ENCODE results near the gene SPIN2B. TPM values are rescaled to one million over a fixed set of nuclear protein-coding genes. Genes with fewer than 3 reads are reported as not detected.
"Not testable (repeated sequence)": the region's sequence is repeated elsewhere in the genome, so short reads cannot be mapped to it uniquely, and the experiment has no call there.

Gene SPIN2B
- total RNA-seq, 2 experiments from 2014 or later, result 7.9 to 8.7 TPM

- peaks cover 5% of the 10 kb centered on the region for H3K36me3 Mint-ChIP-seq (ENCODE audit: low read depth)
- Histone ChIP-seq H3K9me3 (ENCODE audit: control insufficient read depth in 1 of 2, insufficient read depth in 1 of 2, low read length in 2 of 2) (no peaks in the 10 kb centered on the region), H3K27me3 (ENCODE audit: control insufficient read depth in 1 of 2, insufficient read depth in 2 of 2, low read length in 2 of 2) (no peaks in the 10 kb centered on the region), H3K4me3 (ENCODE audit: low read length) (no peak overlapping the region), H3K4me1 (ENCODE audit: insufficient read depth, low read length) (no peaks in the 10 kb centered on the region), H3K36me3 (ENCODE audit: insufficient read depth, low read length) (no peaks in the 10 kb centered on the region), H3K27ac (ENCODE audit: low read depth in 1 of 2, low read length in 2 of 2) (no peak overlapping the region)
- intact Hi-C loops (cut with DNase I, micrococcal nuclease), result no loop called here
- DNase-seq (no peak), ATAC-seq (ENCODE audit: poor library complexity) (no peak)
- no peak overlapping the region for H3K4me3 Mint-ChIP-seq
- H3K27ac Mint-ChIP-seq, result no peak overlapping the region
- TF ChIP-seq, protein P1, sequence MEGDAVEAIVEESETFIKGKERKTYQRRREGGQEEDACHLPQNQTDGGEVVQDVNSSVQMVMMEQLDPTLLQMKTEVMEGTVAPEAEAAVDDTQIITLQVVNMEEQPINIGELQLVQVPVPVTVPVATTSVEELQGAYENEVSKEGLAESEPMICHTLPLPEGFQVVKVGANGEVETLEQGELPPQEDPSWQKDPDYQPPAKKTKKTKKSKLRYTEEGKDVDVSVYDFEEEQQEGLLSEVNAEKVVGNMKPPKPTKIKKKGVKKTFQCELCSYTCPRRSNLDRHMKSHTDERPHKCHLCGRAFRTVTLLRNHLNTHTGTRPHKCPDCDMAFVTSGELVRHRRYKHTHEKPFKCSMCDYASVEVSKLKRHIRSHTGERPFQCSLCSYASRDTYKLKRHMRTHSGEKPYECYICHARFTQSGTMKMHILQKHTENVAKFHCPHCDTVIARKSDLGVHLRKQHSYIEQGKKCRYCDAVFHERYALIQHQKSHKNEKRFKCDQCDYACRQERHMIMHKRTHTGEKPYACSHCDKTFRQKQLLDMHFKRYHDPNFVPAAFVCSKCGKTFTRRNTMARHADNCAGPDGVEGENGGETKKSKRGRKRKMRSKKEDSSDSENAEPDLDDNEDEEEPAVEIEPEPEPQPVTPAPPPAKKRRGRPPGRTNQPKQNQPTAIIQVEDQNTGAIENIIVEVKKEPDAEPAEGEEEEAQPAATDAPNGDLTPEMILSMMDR (IDR thresholded peaks at IDR 0.05), result no peak
- H3K9me3 Mint-ChIP-seq, result no peaks in the 10 kb centered on the region
- ChIA-PET CTCF (no interaction called here), POLR2A (no interaction called here)
- H3K4me1 Mint-ChIP-seq (ENCODE audit: low read depth), result no peaks in the 10 kb centered on the region
- H3K27me3 Mint-ChIP-seq, result no peaks in the 10 kb centered on the region
Measured at GRCh38 chrX:57135287-57135686, 13.9 kb upstream of the SPIN2B start.

DNA sequence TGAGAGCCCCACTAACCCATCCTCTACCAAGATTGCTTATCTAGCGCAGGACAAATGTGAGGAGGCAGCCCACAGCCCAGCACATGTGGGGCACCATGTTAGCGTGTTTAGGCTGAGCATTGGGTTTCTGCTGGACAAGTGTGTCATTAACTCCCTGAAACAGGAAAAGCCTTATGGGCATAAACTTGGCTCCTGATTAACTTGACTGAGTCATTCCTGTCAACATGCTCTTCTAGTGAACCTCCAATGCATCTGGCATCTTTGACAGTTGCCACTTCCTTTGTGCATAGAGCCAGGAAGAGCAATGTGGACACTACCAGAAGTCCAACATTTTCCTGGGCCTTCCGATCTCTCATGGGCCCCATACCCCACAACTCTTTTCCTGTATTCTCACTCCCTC is 13.4 kb upstream of the SPIN2B start:
- ATAC-seq (ENCODE audit: poor library complexity) (no peak), DNase-seq (no peak)
- Mint-ChIP-seq H3K4me3 (no peak overlapping the region), H3K4me1 (ENCODE audit: low read depth) (no peaks in the 10 kb centered on the region), H3K9me3 (no peaks in the 10 kb centered on the region), H3K27ac (no peak overlapping the region), H3K36me3 (ENCODE audit: low read depth) (peaks cover 5% of the 10 kb centered on the region), H3K27me3 (no peaks in the 10 kb centered on the region)
- no peaks in the 10 kb centered on the region for H3K27me3 ChIP-seq (ENCODE audit: control insufficient read depth in 1 of 2, insufficient read depth in 2 of 2, low read length in 2 of 2)
- intact Hi-C loops (cut with DNase I, micrococcal nuclease), result no loop called here
- POLR2A ChIA-PET, result no interaction called here
- H3K9me3 ChIP-seq (ENCODE audit: control insufficient read depth in 1 of 2, insufficient read depth in 1 of 2, low read length in 2 of 2), result no peaks in the 10 kb centered on the region
- no peak overlapping the region for H3K27ac ChIP-seq (ENCODE audit: low read depth in 1 of 2, low read length in 2 of 2)
- H3K4me1 ChIP-seq (ENCODE audit: insufficient read depth, low read length), result no peaks in the 10 kb centered on the region
- CTCF ChIA-PET, result no interaction called here
- H3K4me3 ChIP-seq (ENCODE audit: low read length), result no peak overlapping the region
- H3K36me3 ChIP-seq (ENCODE audit: insufficient read depth, low read length), result no peaks in the 10 kb centered on the region
- TF ChIP-seq, protein P1 (IDR thresholded peaks at IDR 0.05), result no peak

DNA sequence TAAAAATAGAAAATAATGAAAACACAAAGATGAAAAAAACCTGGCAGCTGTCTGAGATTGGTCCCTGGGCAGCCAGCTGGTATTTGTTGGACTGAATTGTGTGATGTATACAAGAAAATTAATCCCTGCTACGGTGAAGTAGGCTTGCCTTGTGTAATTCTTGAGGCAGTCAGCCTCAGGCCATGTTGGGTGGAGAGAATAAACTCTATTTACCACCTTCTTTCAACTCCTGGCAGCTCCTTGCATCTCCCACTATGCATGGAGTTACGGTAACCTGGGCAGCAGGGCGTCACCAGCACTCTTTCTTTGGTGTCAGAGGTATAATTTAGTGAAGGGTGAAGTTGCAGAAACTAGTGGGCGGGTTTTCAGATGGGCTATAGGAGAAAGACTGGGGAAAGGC is 12.4 kb upstream of the SPIN2B start:
- CTCF ChIA-PET, result no interaction called here
- ATAC-seq (ENCODE audit: poor library complexity), result no peak

GRCh38 chrX:57133284-57133683 is 11.9 kb upstream of the SPIN2B start:
- H3K27me3 ChIP-seq (ENCODE audit: control insufficient read depth in 1 of 2, insufficient read depth in 2 of 2, low read length in 2 of 2); intact Hi-C loops (cut with DNase I, micrococcal nuclease); H3K4me1 ChIP-seq (ENCODE audit: insufficient read depth, low read length); H3K9me3 Mint-ChIP-seq; H3K4me3 Mint-ChIP-seq; H3K27me3 Mint-ChIP-seq; DNase-seq; H3K36me3 Mint-ChIP-seq (ENCODE audit: low read depth); H3K27ac ChIP-seq (ENCODE audit: low read depth in 1 of 2, low read length in 2 of 2); H3K9me3 ChIP-seq (ENCODE audit: control insufficient read depth in 1 of 2, insufficient read depth in 1 of 2, low read length in 2 of 2); H3K36me3 ChIP-seq (ENCODE audit: insufficient read depth, low read length); CTCF ChIA-PET; H3K27ac Mint-ChIP-seq; POLR2A ChIA-PET; H3K4me1 Mint-ChIP-seq (ENCODE audit: low read depth); ATAC-seq (ENCODE audit: poor library complexity); H3K4me3 ChIP-seq (ENCODE audit: low read length): not testable (repeated sequence)

More for the DNA sequence above, 12.4 kb upstream of the SPIN2B start:
- Histone ChIP-seq H3K27me3 (ENCODE audit: control insufficient read depth in 1 of 2, insufficient read depth in 2 of 2, low read length in 2 of 2) (no peaks in the 10 kb centered on the region), H3K4me3 (ENCODE audit: low read length) (no peak overlapping the region), H3K9me3 (ENCODE audit: control insufficient read depth in 1 of 2, insufficient read depth in 1 of 2, low read length in 2 of 2) (no peaks in the 10 kb centered on the region), H3K27ac (ENCODE audit: low read depth in 1 of 2, low read length in 2 of 2) (no peak overlapping the region), H3K4me1 (ENCODE audit: insufficient read depth, low read length) (no peaks in the 10 kb centered on the region), H3K36me3 (ENCODE audit: insufficient read depth, low read length) (no peaks in the 10 kb centered on the region)
- Mint-ChIP-seq H3K36me3 (ENCODE audit: low read depth) (peaks cover 5% of the 10 kb centered on the region), H3K4me3 (no peak overlapping the region), H3K27ac (no peak overlapping the region), H3K27me3 (no peaks in the 10 kb centered on the region), H3K4me1 (ENCODE audit: low read depth) (no peaks in the 10 kb centered on the region), H3K9me3 (no peaks in the 10 kb centered on the region)
- TF ChIP-seq, protein P1 (IDR thresholded peaks at IDR 0.05), result no peak
- intact Hi-C loops (cut with DNase I, micrococcal nuclease), result no loop called here
- POLR2A ChIA-PET, result no interaction called here
- DNase-seq, result no peak
